GM18520 (cell line): ENCODE measurements around the gene PHC3.

Experiments
- ATAC-seq: cut with Tn5 transposase; IDR thresholded peaks from one replicate; pipeline ENCODE4 v1.9.1; 2021; ENCODE audit not compliant: unreplicated experiment

PHC3 gene

DNA sequence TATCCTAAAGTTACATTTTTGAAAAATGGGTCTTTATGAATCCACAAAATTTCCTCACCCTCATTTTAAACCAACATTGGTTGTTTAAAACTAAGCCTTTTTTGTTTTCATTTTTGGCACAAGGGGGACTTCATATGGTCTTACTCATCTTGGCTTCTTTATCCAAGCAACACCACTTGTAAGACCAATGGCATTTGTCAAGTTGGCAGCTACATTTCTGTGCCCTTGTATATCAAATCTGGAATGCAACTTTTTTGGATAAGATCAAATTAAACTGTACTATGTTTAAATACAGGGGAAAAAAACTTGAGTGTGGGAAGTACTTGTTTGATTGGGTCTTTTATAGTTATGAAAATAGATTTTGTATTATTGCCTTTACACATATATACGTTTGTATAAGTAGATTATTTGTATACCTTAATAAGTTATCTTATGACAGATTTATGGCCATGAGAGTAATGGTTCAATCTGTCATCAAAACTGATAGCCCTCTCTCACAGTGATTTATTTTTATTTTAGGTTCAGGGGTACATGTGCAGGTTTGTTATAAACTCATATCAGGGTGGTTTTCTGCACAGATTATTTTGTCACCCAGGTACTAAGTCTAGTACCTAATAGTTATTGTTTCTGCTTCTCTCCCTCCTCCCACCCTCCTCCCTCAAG, 100.3 kb downstream of the PHC3 start:
- ATAC-seq = no peak

DNA sequence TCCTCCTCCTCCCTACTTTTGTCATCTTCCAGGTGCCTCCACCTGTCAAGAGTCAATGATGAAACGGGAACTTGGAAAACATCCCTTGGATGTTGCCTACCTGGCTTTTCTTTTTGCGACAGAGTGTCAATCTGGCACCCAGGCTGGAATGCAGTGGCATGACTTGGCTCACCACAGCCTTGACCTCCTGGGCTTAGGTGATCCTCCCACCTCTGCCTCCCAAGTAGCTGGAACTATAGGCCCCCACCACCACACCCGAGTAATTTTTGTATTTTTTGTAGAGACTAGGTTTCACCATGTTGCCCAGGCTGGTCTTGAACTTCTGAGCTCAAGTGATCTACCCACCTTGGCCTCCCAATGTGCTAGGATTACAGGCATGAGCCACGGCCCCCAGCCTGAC, 100.9 kb downstream of the PHC3 start:
- no peak for ATAC-seq

DNA sequence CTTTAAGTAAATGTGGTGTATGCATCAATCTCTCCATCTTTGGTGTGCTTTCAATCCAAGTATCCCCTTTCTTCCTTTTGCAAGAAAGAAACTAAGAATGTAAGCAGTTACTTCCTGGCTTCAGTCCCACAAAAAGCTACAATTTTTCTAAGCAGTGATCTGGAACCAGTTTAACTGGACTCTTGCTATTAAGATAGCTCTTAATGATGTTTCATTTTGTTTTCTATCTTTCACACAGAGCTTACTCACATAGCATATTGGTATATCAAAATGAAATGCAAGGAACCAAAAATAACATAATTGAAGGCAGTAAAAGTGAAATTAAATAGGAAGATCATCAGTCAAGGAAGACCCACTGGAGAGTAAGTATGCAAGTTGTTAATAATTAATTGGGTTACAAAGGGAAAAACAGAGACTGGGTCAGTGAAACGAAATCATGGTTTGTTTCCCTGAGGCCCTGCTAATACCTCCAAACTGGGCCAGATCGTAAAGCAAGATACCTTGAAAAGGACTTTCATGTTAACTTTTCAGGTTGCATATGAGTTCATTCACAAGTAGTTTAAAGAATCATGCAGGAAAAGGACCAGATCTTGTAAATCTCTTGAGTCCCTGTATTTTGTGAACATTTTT, 101.9 kb downstream of the PHC3 start:
- ATAC-seq = no peak

DNA sequence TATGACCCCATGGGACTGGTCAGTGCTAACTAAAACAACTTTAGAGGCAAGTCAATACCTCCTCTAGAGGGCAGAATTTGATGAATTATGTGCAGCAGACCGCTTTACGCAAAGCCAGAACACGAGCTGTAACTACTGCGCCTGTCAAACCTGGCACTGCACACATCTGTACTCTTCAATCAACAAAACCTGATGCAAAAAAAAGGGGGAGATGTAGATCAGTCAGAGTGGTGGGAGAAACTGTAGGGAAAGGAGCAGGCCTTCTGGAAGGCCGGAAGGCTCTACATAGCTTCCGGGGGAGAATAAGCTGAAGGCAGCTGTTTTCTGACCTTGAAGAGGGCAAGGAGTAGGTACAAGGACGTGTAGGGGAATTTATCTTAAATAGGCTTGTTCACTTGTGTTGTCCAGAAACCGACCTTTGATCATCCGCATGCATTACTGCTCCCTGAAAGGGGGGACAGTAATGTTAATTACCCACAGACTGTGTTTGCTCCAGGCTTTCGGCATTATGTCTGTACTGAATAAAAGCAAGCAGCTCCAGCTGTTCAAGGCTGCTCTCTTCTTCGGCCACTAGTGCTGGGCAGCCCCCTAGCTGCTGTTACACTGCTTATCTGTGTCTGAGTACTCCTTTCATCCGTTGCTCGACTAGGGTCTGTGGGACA, 102.8 kb downstream of the PHC3 start:
- ATAC-seq = no peak

DNA sequence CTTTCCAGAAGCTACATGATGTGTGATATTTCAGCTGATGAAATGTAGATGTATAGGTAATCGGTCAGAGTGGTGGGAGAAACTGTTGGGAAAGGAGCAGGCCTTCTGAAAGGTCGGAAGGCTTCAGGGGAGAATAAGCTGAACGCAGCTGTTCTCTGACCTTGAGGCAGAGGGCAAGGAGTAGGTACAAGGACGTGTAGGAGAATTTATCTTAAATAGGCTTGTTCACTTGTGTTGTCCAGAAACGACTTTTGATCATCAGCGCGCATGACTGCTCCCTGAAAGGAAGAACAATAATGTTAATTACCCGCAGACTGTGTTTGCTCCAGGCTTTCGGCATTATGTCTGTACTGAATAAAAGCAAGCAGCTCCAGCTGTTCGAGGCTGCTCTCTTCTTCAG, 104.2 kb downstream of the PHC3 start:
- ATAC-seq = no peak

DNA sequence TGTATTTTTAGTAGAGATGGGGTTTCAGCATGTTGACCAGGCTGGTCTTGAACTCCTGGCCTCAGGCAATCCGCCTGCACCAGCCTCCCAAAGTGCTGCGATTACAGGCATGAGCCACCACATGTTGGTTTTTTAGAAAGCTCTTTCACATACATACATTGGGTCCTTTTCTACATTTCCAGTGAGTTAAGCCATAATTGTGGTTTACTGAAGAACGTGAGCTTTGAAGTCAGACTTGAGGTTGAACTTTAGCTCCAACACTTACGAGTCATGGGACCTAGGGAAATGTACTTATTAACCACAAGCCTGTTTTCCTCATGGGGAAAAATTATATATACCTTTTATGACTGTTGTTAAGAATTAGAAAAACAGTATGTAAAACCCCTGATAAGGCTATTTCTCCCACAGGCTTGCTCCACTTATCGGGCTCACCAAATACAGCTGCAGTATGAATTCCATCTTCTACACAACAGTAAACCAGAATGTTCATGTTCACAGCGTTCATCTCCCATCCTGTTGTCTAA, 104.8 kb downstream of the PHC3 start:
- ATAC-seq = no peak

DNA sequence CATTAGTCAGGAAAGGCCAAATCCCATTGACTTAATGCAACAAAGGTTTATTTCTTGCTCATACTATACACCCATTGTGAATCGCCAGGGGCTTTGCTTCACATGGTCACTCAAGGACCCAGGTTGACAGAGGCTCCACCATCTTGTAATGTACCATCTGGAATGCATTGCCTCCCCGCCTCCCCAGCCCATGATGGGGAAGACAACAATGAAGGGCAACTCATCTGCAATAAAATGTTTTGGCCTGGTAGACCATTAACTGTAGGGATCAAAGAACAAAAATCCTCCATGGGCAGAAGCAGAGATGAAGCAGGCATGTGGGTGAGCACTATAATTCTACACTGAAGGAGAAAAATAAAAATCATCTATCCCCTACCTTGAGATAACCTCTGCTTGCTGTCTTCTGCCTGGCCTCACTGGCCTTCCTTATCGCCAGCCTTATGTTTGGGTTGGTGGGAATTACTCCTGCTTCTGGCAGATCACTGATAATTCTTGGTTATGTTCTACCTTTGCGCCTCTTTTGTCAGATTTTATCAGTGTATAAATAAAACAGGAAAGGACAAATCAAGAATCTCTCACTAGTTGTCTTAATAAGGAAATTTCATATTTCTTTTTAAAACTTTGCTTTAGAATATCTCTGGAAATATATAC, 106.0 kb downstream of the PHC3 start:
- ATAC-seq = no peak

DNA sequence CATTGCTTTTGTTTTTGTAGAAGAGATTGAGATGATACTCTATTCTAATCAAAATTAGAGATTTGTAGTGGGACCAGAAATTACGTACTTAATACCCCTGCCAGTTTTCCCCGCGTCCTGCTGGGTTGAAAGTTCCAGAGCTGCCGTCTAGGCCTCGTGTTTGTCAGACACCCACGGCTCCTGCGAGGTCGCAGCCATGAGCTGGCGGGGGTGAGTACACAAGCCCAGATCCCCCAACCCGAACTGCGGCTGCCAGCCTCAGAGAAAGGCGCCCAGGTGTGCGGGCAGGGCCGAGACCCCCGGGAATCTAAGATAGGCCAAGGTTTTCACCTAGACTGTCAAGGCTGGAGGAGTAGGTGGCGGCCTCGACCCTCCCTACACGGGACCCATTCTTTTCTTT, 117.4 kb downstream of the PHC3 start:
- no peak for ATAC-seq

DNA sequence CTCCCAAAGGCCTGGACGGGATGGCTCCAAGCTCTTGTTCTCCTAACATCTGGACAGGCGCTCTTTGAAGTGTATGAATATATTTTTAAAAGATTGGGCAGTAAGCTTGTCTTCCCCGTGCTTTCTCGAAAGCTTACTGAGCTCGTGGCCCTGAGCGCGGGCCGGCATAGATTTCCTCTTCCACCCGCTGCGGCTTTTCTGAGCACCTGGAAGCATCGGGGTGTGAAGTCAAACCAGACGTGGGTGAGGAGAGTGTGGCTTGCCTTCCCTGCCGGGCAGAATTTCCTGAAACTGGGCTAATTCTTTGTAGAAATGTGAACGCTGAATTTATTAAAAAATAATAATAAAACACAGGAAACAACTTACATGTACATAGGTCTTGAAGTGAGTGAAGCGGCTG, 117.8 kb downstream of the PHC3 start:
- ATAC-seq = no peak

DNA sequence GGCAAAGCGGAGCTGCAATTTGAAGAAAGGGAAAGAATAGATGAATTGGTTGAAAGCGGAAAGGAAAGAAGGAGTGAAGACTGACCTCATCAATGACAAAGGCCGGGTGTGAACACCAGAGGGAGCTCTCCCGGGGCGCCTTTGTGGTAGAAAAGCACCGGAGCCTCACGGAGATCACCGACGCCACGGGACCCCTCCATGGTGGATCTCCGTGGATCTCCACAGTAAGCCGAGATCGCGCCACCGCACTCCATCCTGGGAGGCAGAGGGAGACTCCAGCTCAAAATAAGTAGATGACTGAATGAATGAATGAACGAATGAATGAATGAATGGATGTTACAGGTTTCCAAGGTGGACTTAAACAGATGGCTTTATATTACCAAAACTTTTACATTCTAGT, 118.8 kb downstream of the PHC3 start:
- no peak for ATAC-seq

DNA sequence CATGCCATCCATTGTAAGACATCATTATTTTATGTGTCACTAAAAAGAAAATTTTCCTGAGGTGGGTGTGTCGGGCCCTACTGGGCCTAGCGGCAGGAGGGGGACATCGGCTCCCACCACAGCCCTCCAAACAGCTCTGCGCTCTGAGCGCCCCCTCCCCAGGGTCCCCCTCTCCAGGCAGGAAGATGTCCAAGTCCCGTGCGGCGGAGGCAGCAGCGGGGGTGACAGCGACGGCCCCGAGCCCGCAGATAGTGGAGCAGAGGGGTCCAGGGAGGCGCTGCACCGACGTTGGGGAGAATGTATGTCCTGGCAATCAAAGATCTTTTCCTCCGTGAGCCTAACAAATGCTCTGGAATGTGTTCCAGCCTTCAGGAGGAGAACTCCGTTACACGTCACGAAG, 119.5 kb downstream of the PHC3 start:
- no peak for ATAC-seq

DNA sequence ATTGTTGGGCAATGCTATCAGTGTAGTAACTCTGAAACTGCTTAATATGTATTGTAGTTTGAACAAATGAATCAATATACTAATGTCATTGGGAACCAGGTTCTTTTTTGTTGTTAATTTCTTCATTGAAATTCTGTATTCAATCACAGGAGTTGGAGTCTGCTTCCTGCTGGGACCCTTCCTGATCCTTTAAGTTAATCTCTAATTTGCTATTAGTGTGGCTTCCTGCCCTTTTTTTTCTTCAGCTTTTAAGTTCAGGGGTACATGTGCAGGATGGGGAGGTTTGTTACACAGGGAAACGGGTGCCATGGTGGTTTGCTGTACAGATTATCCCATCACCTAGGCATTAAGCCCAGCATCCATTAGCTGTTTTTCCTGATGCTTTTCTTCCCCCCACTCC, 122.1 kb downstream of the PHC3 start:
- ATAC-seq = no peak

DNA sequence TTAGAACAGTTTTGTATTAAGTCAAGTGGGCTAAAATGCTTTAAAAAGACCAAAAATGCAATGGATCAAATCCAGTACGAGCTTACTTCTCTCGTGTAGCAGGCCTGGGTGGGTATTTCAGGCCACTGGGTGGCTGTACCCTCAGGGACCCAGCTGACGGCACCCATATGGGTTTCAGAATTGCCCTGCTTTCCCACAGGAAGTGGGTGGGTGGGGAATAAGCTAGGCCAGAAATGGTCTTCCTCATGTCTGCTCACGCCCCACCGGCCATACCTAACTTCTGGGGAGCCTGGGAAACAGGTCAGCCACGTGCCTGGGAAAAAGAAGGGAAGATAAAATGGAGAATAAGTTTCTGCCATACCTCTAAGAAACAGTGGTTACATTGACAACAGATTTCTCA, 123.4 kb downstream of the PHC3 start:
- no peak for ATAC-seq

DNA sequence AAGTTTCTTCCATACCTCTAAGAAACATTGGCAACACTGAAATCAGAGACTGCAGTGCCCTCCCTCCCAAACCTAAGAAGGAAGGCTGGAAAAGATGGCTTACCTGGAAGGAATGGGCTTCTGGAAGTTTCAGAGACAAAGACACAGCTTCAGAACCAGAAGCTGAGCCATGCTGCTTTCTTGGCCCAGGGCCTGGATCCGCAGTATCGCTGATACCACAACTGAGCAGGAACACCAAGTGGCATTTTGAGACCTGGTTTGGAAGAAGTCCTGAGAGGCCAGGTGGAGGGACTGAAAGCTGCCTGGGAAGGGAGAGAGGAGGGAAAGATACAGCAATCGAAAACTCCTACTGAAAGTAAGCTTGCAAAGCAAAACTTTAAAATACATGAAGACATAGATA, 124.0 kb downstream of the PHC3 start:
- ATAC-seq = no peak

DNA sequence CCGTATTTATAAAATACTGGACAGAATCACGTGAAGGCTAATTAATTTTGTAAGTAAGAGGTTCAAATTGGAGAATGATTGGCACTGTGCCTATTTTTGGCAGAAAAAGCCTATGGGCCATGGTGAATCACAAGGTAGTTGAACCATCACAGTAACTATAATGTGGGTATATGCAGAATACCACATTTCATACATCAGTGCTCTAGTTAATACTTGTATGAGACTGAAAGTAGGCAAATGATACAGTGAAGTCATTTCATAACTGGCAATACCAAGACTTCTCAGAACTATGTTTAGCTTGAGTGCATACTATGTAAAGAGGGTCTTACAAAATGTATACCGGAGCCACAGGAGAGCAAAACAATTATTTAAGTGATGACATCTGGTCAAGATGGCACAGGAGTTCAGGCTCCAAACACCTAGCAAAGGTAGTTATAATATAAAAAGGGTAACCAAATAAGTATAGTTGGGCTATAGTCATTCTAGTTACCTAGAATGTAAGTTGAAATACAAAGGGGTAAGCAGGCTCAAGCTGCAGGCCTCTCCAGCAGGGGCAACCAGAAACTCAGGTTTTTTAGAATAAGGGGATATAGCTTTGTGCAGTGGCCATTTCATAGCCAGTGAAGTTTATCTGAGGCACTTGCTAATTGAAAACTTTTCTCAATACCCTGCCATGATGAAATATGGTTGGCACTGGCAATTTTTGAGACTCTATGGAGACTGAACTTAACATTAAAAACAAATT, 124.7 kb downstream of the PHC3 start:
- ATAC-seq = peak; percentile 91

DNA sequence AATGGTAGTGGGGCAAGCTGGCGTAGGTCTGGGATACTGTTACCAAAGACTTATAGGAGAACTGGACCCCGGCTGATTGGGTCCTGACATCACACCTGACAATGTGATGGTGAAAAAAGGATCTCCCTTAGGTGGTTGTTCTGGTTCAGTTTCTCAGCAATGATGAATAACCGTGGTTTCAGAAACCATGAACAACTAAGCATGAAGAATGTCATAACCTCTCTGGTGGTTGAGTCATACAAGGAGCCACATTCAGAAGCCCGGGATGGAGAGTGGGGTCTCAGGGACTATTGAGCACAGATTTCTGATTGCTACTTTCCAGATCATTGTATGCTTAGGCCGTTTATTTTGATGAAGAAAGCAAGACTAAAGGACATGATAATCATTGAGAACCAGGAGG, 126.3 kb downstream of the PHC3 start:
- ATAC-seq = peak; percentile 55

DNA sequence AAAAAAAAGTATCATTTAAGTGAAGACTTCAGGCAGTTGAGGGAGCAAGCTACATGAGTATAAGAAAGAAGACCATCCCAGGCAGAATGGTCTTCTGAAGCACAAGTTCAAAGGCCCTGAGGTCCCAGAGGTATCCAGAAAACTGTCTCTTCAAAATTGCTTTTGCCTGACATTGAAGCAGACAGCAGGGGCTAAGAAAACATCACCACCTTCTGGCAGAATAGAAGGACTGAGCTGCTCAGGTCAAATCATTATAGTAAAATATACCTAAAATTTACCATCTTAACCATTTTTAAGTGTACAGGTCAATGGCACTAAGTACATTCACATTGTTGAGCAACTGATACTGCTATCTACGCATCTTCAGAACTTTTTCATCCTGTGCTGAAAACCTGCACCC, 127.3 kb downstream of the PHC3 start:
- no peak for ATAC-seq

DNA sequence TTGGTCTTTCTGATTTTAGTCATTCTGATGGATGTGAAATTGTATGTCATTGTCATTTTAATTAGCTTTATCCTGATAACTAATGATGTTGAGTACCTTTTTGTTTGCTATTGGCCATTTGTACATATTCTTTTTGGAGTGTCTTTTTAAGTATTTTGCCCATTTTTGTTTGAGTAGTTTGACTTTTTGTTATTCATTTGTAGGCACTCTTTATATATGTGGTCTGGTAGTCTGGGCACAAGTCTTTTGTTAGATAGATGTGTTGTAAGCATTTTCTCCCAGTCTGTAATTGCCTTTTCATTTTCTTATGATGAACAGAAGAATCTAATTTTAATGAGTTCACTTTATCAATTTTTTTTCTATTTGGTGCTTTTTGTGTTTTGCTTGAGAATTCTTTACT, 129.1 kb downstream of the PHC3 start:
- no peak for ATAC-seq

DNA sequence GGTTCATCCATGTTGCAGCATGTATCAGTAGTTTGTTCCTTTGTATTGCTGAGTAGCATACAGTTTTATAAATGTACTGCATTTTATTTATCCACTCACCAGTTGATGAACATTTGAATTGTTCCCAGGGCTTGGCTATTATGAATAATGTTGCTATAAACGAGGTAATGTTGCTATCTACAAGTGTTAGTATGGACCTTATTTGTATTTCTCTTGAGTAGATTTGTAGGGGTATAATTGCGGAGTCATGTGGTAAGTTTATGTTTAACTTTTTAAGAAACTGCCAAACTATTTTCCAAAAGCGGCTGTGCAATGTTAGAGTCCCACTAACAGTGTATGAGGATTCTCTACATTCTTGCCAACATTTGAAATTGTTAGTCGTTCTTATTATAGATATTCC, 130.8 kb downstream of the PHC3 start:
- no peak for ATAC-seq

DNA sequence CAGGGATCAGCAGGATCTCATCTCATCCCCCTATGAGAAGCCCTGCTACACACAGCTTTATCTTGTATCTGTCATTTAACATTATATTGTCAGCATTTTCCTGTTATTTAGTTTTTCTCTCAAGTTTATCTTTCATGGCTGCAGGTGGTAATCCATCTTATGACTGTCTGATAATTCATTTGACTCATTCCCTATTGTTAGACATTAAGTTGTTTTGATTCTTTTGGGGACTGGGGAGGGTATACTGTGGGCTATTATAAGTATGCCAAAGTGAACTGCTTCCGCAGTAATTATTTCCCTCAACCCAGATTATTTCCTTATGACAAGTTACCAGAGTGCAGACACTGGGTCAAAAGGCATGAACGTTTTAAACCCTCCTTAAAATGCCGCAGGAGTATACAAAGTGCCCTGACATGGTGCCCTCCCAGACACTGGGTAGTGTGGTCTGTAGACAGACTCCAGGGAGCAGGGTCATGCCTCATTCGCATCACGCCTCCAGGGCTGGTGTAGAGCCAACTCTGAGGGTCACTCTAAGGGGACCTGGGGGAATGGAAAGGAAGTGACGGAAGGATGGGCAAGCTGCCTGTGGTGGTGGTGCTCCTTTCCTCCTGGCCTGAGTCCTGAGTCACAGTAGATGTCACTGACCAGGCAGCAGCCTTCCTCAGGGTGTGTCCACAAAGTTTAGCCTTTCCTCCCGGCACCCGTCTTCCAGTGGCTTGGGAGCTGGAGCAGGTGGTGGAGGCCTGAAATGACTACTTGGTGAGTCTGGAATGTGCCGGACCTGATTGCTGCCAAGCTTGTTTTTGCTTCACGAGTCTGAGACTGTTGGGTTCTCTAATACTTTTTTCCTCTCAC, 132.2 kb downstream of the PHC3 start:
- no peak for ATAC-seq

DNA sequence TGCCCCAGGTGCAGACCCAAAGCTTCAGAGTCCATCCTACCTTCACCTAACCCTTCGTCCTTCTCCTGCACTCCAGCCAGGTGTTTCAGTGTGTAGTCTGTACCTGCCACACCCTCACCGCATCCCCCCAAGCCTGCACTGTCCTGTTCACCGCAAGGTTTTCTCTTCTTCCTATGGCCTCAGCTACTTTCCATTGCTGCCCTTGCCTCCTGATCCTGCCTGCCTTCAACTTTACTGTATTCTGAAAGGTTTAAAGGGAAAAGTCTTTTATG, 134.5 kb downstream of the PHC3 start:
- no peak for ATAC-seq
